HG03135 (cell line): ENCODE measurements around the gene GPR107.

Experiments
- ATAC-seq: cut with Tn5 transposase; IDR thresholded peaks from one replicate; pipeline ENCODE4 v1.9.1; 2021; ENCODE audit warnings: mild to moderate bottlenecking, moderate library complexity; ENCODE audit not compliant: unreplicated experiment

GPR107 gene

GRCh38 chr9:130107234-130107861 is 53.6 kb downstream of the GPR107 start:
- ATAC-seq: no peak

GRCh38 chr9:130107955-130108354 is 54.2 kb downstream of the GPR107 start:
- no peak for ATAC-seq

GRCh38 chr9:130110166-130110565 is 56.5 kb downstream of the GPR107 start:
- ATAC-seq: no peak

- ATAC-seq: no peak
Measured at GRCh38 chr9:130110596-130111021, 56.9 kb downstream of the GPR107 start.

- no peak for ATAC-seq
Measured at GRCh38 chr9:130111786-130112537, 58.3 kb downstream of the GPR107 start.

- no peak for ATAC-seq
Measured at GRCh38 chr9:130112538-130113151, 58.9 kb downstream of the GPR107 start.

- no peak for ATAC-seq
Measured at GRCh38 chr9:130114741-130115140, 61.0 kb downstream of the GPR107 start.

GRCh38 chr9:130116346-130116745 is 62.6 kb downstream of the GPR107 start:
- ATAC-seq: no peak

GRCh38 chr9:130117376-130117775 is 63.7 kb downstream of the GPR107 start:
- no peak for ATAC-seq

- no peak for ATAC-seq
Measured at GRCh38 chr9:130117816-130118632, 64.3 kb downstream of the GPR107 start.

- no peak for ATAC-seq
Measured at GRCh38 chr9:130118841-130119518, 65.3 kb downstream of the GPR107 start.

GRCh38 chr9:130119519-130120298 is 66.0 kb downstream of the GPR107 start:
- no peak for ATAC-seq

GRCh38 chr9:130120299-130120587 is 66.5 kb downstream of the GPR107 start:
- no peak for ATAC-seq

GRCh38 chr9:130120832-130121231 is 67.1 kb downstream of the GPR107 start:
- no peak for ATAC-seq

- no peak for ATAC-seq
Measured at GRCh38 chr9:130122456-130122855, 68.8 kb downstream of the GPR107 start.

- no peak for ATAC-seq
Measured at GRCh38 chr9:130124085-130124860, 70.6 kb downstream of the GPR107 start.

GRCh38 chr9:130126721-130127433 is 73.2 kb downstream of the GPR107 start:
- no peak for ATAC-seq

GRCh38 chr9:130128251-130128650 is 74.5 kb downstream of the GPR107 start:
- ATAC-seq: peak; percentile 43
